Cardiac muscle cell (in vitro differentiated cells and primary cell): ENCODE measurements around the gene LYPD6B. TPM values are rescaled to one million over a fixed set of nuclear protein-coding genes. Genes with fewer than 3 reads are reported as not detected.

Source experiments
- DNase-seq, 2 donors: peaks; one replicate each; pipeline versions ENCODE4 v3.0.0 to v3.0.0-alpha.2; 2010 to 2017; ENCODE audit warnings: low read depth in 1 of 2, low spot score in 1 of 2
- H3K27ac ChIP-seq: fragments of 200-600 bp; sonication (generic); 2 replicates; pipeline ENCODE4 v1.5.1; 2016
- H3K27me3 ChIP-seq: fragments of 200-600 bp; sonication (generic); 2 replicates; pipeline ENCODE4 v1.6.0; 2016; ENCODE audit warnings: control low read depth
- H3K36me3 ChIP-seq: fragments of 200-600 bp; sonication (generic); 2 replicates; pipeline ENCODE4 v1.5.1; 2016; ENCODE audit warnings: control low read depth
- H3K4me1 ChIP-seq: fragments of 200-600 bp; sonication (generic); 2 replicates; pipeline ENCODE4 v1.8.1; 2017; ENCODE audit warnings: low read depth, mild to moderate bottlenecking, mixed run types
- H3K4me3 ChIP-seq: fragments of 200-600 bp; sonication (generic); 2 replicates; pipeline ENCODE4 v1.5.1; 2016; ENCODE audit warnings: mild to moderate bottlenecking
- H3K9me3 ChIP-seq: fragments of 200-600 bp; sonication (generic); 2 replicates; pipeline ENCODE4 v1.5.1; 2017; ENCODE audit warnings: low read depth, mild to moderate bottlenecking, control low read depth
- CTCF ChIP-seq: IDR thresholded peaks from 2 replicates; pipeline ENCODE4 v1.5.1; 2012; ENCODE audit warnings: low read depth, mild to moderate bottlenecking, low read length
- polyA plus RNA-seq: library from polyadenylated mRNA; unstranded; fragments of >200 nt; fragmentation: Nextera tagmentation; extraction: Ambion mirVana; gene quantifications from 2 replicates; pipeline ENCODE4 v1.2.1, GENCODE V29; 2016
- total RNA-seq: library from RNA; depleted of rRNA; stranded (reverse); fragments of >200 nt; gene quantifications from 2 replicates; pipeline ENCODE4 v1.2.3, GENCODE V29; 2016

The LYPD6B gene
- total and polyA plus RNA-seq, 2 experiments from 2014 or later: 1.6 to 5.7 TPM

GRCh38 chr2:149204686-149205085 is 166.2 kb downstream of the LYPD6B start:
- Histone ChIP-seq H3K36me3 (no peaks in the 10 kb centered on the region), H3K27me3 (no peaks in the 10 kb centered on the region)

GRCh38 chr2:149205143-149205542 is 166.6 kb downstream of the LYPD6B start:
- Histone ChIP-seq H3K4me3 (no peak overlapping the region), H3K9me3 (no peaks in the 10 kb centered on the region), H3K27me3 (no peaks in the 10 kb centered on the region), H3K27ac (no peak overlapping the region), H3K4me1 (peaks cover 28% of the 10 kb centered on the region), H3K36me3 (no peaks in the 10 kb centered on the region)
- no peak for TF ChIP-seq CTCF
- no peak for DNase-seq

More at GRCh38 chr2:149204686-149205085, 166.2 kb downstream of the LYPD6B start:
- no peak for TF ChIP-seq CTCF
- DNase-seq: no peak
- Histone ChIP-seq H3K4me1 (peaks cover 33% of the 10 kb centered on the region), H3K9me3 (no peaks in the 10 kb centered on the region), H3K27ac (no peak overlapping the region), H3K4me3 (no peak overlapping the region)

GRCh38 chr2:149213764-149214493 is 175.4 kb downstream of the LYPD6B start:
- no peak for DNase-seq
- Histone ChIP-seq H3K36me3 (no peaks in the 10 kb centered on the region), H3K4me1 (no peaks in the 10 kb centered on the region), H3K27ac (no peak overlapping the region), H3K4me3 (no peak overlapping the region), H3K27me3 (no peaks in the 10 kb centered on the region), H3K9me3 (no peaks in the 10 kb centered on the region)
- TF ChIP-seq CTCF: no peak

- no peak overlapping the region for H3K27ac ChIP-seq
- H3K27me3 ChIP-seq: no peaks in the 10 kb centered on the region
- no peak overlapping the region for H3K4me3 ChIP-seq
- no peak for TF ChIP-seq CTCF
- DNase-seq: no peak
- H3K36me3 ChIP-seq: no peaks in the 10 kb centered on the region
- H3K9me3 ChIP-seq: no peaks in the 10 kb centered on the region
- peaks cover 20% of the 10 kb centered on the region for H3K4me1 ChIP-seq
Measured at GRCh38 chr2:149218497-149218896, 180.0 kb downstream of the LYPD6B start.

GRCh38 chr2:149219856-149220255 is 181.4 kb downstream of the LYPD6B start:
- H3K27ac ChIP-seq: no peak overlapping the region
- H3K9me3 ChIP-seq: no peaks in the 10 kb centered on the region
- H3K4me1 ChIP-seq: peaks cover 32% of the 10 kb centered on the region
- H3K27me3 ChIP-seq: no peaks in the 10 kb centered on the region
- no peaks in the 10 kb centered on the region for H3K36me3 ChIP-seq
- no peak overlapping the region for H3K4me3 ChIP-seq
- DNase-seq: peak in 1 of 2 donors; percentile 2
- TF ChIP-seq CTCF: no peak
